ENCODE data around the gene INHBC. TPM values are rescaled to one million over a fixed set of nuclear protein-coding genes. Genes with fewer than 3 reads are reported as not detected.
A peak's percentile ranks its signal among the peaks of the same experiment; 100 is the strongest.

The INHBC gene
- total RNA-seq, 1 experiment from 2014 or later = not detected

- no peak for DNase-seq (ENCODE audit: low read depth)
Observed at GRCh38 chr12:57467915-57468314, 33.3 kb downstream of the INHBC start.

GRCh38 chr12:57469296-57470164 lies 34.9 kb downstream of the INHBC start:
- DNase-seq (ENCODE audit: low read depth) = peak; percentile 20

- DNase-seq (ENCODE audit: low read depth) = no peak
Observed at GRCh38 chr12:57470286-57470969, 35.8 kb downstream of the INHBC start.

- no peak for DNase-seq (ENCODE audit: low read depth)
Observed at GRCh38 chr12:57470970-57471656, 36.5 kb downstream of the INHBC start.

DNA sequence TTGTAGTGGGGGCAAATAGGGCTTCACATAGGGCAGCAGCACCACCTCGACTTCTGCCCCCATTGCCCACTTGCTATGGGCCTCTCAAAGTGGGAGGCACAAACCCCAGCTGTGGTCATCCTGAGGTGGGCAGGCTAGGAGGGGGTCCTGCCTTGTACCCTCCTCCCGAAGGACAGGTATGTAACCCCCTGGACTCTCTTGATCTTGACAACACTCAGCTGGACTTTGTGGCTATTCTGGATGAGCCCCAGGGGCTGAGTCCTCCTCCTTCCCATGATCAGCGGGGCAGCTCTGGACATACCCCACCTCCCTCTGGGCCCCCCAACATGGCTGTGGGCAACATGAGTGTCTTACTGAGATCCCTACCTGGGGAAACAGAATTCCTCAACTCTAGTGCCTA lies 37.1 kb downstream of the INHBC start:
- DNase-seq (ENCODE audit: low read depth) = no peak

DNA sequence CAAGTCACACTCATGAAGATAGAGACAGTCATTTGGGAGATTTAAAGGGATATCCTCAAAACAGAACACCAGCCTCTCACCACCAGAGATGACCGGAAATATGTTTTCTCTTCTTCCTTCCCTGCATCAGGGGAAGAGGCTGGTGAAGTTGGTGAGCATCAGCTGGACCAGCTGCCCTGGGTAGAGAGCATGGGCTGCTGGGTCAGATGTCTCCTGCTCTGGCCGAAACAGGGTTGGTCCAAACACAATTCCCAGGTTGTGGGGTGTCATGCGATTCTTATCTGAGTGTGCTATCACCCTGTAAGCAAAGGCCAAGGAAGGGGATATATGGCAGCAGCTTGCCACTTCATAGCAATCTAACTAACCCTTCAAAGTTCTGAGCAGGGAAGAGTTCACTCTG lies 37.8 kb downstream of the INHBC start:
- no peak for DNase-seq (ENCODE audit: low read depth)

DNA sequence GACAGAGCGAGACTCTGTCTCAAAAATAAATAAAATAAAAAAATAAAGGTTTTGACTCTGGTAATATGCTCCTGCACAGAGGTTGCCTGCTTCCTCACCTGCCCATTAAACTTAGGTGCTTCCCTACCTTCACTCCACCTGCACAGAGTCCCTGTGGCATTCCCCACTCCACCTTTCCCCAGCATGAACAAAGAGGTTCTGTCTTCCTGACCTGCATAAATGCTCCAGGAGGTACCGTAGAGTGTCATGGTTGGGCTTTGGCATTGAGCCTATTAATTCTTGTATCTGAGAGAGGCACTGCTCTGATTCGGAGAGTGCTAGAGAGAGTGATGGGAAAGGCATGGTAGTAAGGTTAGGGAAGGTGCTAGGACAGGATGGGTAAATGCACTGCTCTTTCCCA lies 38.8 kb downstream of the INHBC start:
- no peak for DNase-seq (ENCODE audit: low read depth)

DNA sequence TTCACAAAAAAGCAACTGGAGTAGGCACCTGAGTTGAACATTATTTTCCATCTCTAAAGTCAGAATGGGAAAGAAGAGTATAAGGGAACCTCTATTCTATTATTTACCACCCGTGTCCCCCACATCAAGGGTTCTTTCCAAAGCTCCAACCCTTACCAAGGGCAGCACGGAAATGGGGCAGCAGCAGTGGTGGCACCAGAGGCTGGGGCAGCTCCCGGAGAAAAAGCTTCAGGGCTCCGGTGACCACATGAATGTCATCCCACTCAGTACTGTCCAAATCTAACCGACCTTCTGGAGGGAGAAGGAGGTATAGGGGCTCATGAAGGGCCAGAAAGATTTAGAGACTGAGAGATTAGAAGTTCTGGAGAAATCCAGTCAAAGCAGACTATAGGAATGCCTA lies 39.3 kb downstream of the INHBC start:
- DNase-seq (ENCODE audit: low read depth) = no peak

DNA sequence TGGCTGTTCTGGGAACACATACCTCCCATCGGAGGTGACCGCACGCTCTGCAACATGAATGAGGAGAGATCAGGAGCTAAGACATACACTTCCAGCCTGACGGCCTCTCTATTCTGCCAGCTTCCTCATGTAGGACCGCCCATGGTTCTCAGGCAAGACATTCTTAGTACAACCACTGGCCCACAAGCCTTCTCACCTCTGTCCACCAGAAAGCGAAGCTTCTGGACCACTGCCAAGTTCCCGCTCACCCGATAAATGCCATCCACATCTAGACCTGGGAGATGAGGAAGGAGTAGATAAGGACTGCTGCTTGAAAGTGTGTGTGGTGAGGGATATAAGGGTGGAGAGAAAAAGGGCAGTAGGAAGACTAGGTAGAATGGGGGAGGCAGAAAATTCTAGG lies 39.8 kb downstream of the INHBC start:
- DNase-seq (ENCODE audit: low read depth) = no peak

GRCh38 chr12:57474862-57475261 lies 40.3 kb downstream of the INHBC start:
- no peak for DNase-seq (ENCODE audit: low read depth)

- no peak for DNase-seq (ENCODE audit: low read depth)
Observed at GRCh38 chr12:57475271-57476161, 40.9 kb downstream of the INHBC start.

DNA sequence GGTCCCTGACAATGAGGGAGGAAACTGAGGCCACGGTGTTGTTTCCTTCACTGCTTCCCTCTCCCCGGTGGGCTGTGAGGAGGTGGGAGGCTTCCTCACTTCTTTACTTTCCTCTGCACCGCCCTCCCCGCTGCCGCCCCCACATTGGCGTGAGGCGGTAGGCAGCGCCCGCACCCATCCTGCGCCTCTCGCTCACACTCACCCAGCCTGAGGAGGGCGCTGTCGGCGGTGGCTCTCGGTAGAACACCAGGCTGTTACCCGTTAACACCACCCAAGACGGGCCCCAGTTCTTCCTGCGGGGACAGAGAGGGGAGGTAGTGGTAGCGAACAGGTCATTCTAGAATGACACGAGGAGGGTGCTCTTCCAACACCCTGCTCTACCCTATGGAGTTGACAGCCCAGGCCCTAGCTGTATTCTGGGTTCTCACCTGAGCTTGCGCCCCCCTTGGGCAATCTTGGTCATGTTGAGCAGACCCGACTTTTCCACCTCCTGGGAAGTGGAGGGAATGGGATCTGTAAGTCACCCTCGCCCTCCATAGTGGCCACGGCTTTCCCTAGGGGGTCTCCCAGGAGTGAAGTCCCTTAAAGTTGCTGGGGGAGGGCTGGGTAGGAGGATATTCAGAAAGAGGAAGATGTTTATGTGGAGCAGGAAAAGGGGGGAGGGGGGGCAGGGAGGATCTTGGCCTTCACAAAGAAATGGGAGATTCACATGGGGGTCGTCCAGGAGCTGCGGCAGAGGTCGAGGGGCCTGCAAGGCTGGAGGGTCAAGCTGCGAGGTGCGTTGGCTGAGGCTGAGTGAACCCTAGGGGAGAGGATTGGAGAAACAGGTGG lies 41.8 kb downstream of the INHBC start:
- DNase-seq (ENCODE audit: low read depth) = no peak

- DNase-seq (ENCODE audit: low read depth) = no peak
Observed at GRCh38 chr12:57476993-57477709, 42.6 kb downstream of the INHBC start.

- no peak for DNase-seq (ENCODE audit: low read depth)
Observed at GRCh38 chr12:57477710-57478681, 43.4 kb downstream of the INHBC start.

GRCh38 chr12:57479043-57479375 lies 44.4 kb downstream of the INHBC start:
- no peak for DNase-seq (ENCODE audit: low read depth)

DNA sequence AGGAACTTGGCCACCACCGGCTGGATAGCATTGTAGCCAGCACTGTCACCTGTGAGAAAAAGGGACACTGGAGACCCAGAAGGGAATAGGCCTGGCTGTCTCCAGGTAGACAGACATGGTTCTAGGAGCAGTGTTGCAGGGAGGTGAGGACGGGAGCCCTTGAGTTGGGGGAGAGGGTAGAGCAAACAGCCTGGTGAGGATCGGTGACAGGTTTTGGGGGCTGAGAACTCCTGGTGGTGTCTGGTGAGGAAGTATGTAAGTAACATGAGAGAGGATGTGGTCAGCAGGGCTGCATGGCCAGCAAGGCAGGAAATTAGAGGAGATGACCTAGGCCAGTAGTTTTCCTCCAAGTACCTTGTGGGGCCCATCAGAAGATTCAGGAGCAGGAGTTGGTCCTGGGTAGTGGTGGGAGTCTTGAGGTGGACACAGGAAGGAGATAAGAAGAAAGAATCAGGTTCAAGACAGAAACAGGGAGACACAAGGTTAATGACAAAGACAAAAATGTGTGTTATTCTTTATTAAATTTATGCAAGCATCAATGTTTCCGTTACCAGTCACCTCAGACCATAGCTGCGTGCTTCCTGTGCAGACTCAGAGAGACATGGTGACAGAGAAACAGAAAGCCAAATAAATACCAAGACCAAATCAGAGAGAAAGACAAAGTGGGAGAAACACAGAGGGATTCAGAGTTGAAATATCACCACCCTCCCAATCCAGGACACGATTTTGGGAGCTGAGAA lies 45.0 kb downstream of the INHBC start, which contains the start of gene ARHGAP9:
ARHGAP9 (minus strand) TSS at position 491 of the 740 bp plus-strand sequence; CDS start at position 31, 460 bp downstream.
- no peak for DNase-seq (ENCODE audit: low read depth)

DNA sequence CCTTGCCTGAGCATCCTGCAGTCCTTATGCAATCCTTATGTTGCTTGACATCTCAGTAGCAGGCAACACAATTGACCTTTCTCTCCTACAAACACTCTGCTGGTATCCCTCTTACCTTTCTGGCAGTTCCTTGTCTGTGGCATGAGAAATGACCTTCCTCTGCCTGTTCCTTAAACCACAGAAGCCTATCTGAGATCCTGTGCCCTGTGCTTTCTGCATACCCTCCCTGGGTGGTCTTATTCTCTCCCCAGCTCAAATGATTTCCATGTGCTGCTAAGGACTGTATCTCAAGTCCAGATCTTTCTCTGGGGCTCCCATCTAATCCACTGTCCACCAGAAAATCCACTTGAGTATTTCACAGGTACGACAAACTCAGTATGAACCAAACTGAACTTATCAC lies 47.1 kb downstream of the INHBC start:
- no peak for DNase-seq (ENCODE audit: low read depth)

DNA sequence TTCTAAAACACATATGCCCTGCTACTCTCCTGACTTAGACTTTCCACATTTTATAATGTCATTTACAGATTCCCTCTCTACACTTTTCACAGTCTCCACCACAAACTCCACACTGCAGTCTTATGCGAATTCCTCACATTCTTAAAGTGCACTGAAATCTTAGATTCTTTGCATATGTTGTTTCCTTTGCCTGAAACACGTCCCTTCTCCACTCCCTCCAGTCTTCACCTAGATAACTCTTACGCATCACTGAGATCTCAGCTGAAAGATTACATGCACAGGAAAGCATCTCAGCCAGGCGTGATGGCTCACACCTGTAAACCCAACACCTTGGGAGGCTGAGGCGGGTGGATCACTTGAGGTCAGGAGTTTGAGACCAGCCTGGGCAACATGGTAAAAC lies 48.9 kb downstream of the INHBC start:
- no peak for DNase-seq (ENCODE audit: low read depth)

Data from RPMI7951 (cell line).